ENCODE data around the gene SCYGR3.

SCYGR3 gene

DNA sequence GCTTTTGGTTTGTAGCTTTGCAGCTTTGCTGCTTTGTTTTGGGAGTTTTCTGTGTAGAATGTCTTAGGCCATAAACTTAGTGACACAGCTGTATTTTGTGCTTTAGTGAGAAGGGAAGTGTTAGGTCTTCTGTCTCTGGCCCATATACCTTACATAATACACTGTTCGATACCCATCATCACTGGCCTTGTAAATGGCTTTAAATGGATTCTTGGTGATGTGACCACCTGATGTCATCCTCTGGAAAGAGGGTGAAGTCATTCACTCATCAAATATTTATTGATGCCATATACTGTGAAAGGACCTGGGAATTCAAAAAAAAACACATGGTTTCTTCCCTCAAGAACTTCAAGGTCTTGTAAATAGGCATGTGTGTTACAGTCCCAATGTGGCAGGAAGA, 34.8 kb downstream of the SCYGR3 start:
- DNase-seq (ENCODE audit: extremely low read depth, low read depth): no peak
- TF ChIP-seq, protein P1, sequence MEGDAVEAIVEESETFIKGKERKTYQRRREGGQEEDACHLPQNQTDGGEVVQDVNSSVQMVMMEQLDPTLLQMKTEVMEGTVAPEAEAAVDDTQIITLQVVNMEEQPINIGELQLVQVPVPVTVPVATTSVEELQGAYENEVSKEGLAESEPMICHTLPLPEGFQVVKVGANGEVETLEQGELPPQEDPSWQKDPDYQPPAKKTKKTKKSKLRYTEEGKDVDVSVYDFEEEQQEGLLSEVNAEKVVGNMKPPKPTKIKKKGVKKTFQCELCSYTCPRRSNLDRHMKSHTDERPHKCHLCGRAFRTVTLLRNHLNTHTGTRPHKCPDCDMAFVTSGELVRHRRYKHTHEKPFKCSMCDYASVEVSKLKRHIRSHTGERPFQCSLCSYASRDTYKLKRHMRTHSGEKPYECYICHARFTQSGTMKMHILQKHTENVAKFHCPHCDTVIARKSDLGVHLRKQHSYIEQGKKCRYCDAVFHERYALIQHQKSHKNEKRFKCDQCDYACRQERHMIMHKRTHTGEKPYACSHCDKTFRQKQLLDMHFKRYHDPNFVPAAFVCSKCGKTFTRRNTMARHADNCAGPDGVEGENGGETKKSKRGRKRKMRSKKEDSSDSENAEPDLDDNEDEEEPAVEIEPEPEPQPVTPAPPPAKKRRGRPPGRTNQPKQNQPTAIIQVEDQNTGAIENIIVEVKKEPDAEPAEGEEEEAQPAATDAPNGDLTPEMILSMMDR (IDR thresholded peaks at IDR 0.05; ENCODE audit: low read depth, low read length): no peak

DNA sequence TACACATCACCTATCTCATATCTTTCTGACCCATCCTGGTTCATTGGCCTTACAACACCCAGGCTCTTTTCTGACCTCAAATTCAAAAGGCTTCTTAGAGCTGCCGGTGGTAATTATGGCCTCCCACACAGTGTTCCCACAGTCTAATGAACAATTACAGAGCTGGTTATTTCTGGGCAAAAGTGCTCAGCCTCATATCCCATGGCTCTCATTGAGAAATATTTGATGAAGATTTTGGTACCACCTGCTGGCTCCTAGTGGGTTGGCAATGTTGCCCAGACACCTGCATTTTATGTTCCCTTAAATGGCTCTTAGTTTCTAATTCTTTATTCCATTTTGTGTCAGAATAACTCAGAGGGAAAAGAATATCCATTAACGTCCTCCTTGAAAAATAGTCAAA, 36.0 kb downstream of the SCYGR3 start:
- TF ChIP-seq, protein P1 (IDR thresholded peaks at IDR 0.05; ENCODE audit: low read depth, low read length): no peak
- DNase-seq (ENCODE audit: extremely low read depth, low read depth): no peak

DNA sequence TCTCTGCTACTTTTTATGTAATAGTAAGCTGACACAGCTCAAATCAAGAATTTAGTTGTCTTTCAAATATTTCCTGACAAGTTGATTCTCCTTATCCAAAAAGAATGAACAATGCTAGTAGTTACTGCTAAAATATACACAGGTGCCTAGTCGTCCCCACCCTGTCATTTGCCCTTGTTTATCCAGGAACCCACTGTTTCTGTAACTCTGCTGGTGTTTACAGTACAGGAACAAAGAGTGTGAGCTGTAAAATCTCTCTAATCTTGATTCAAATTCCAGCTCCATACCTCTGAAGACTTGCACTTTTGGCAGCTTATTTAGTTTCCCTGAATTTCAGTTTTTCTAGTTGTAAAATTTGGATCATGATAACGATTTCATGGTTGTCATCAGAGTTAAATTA, 37.1 kb downstream of the SCYGR3 start:
- no peak for DNase-seq (ENCODE audit: extremely low read depth, low read depth)
- TF ChIP-seq, protein P1 (IDR thresholded peaks at IDR 0.05; ENCODE audit: low read depth, low read length): no peak

DNA sequence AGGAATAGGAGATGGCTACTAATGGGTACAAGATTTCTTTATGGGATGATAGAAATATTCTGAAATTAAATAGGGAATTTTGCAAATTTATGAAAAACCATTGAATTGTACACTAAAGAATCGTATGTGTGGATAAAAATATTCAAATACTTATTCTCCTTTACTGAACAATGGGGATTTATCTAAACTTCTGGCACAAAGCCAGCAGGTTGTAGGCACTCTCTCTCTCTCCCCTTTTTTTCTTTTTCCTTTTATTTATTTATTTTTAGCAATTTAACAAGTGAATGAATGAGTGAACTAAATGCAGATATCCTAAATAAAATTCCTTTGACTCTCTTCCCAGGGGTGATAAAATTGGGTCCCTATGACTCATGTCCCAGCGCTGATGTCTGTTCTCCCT, 37.8 kb downstream of the SCYGR3 start:
- TF ChIP-seq, protein P1 (IDR thresholded peaks at IDR 0.05; ENCODE audit: low read depth, low read length): no peak

DNA sequence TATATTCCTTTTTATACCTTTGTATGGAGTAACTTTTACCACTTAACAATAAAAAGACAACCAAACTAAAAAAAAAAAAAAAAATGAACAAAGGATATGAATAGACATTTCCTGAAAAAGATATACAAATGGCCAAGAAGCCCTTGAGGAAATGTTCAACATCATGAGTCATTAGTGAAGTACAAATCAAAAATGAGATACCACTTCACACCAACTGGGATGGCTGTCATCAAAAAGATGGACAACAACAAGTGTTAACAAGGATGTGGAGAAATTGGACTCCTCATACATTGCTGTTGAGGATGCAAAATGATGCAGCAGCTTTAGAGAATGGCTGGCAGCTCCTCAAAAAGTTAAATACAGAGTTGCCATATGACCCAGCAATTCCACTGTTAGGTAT, 38.5 kb downstream of the SCYGR3 start:
- TF ChIP-seq, protein P1 (IDR thresholded peaks at IDR 0.05; ENCODE audit: low read depth, low read length): no peak
- DNase-seq (ENCODE audit: extremely low read depth, low read depth): no peak

More for the DNA sequence above, 37.8 kb downstream of the SCYGR3 start:
- no peak for DNase-seq (ENCODE audit: extremely low read depth, low read depth)

DNA sequence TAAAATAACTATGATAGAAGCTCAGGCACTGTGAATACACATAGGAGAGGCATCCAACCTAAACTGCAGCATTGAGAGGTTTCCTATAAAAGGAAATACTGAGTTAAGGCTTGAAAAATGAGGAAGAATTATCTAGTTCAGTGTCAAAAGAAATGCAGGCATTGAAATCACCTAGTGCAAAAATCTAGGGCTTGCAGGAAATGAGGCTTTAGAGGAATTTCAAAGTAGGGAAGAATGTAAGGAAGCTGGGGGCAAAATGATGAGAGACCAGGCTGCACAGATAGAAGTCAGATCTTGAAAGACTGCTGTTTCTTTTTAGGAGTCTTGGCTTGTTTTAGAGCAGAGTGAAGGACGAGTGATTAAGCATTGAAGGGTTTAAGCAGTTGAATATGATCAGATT, 44.0 kb downstream of the SCYGR3 start:
- TF ChIP-seq, protein P1 (IDR thresholded peaks at IDR 0.05; ENCODE audit: low read depth, low read length): no peak
- DNase-seq (ENCODE audit: extremely low read depth, low read depth): no peak

DNA sequence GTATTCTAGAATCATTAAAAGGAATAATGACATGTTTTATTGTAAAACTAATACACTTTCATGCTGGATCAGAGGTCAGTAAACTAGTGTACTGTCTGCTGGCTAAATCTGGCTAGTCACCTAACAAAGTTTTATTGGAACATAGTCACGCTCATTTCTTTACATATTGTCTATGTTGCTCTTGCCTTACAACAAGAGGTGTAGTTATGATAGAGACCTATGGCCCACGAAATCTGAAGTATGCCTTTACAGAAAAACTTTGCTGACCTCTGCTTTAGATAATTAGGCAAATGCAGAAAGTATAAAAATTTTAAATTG, 45.8 kb downstream of the SCYGR3 start:
- TF ChIP-seq, protein P1 (IDR thresholded peaks at IDR 0.05; ENCODE audit: low read depth, low read length): no peak

More for the DNA sequence above, 45.8 kb downstream of the SCYGR3 start:
- DNase-seq (ENCODE audit: extremely low read depth, low read depth): no peak
